Measurements from ENCODE around the gene TRABD.

DNA sequence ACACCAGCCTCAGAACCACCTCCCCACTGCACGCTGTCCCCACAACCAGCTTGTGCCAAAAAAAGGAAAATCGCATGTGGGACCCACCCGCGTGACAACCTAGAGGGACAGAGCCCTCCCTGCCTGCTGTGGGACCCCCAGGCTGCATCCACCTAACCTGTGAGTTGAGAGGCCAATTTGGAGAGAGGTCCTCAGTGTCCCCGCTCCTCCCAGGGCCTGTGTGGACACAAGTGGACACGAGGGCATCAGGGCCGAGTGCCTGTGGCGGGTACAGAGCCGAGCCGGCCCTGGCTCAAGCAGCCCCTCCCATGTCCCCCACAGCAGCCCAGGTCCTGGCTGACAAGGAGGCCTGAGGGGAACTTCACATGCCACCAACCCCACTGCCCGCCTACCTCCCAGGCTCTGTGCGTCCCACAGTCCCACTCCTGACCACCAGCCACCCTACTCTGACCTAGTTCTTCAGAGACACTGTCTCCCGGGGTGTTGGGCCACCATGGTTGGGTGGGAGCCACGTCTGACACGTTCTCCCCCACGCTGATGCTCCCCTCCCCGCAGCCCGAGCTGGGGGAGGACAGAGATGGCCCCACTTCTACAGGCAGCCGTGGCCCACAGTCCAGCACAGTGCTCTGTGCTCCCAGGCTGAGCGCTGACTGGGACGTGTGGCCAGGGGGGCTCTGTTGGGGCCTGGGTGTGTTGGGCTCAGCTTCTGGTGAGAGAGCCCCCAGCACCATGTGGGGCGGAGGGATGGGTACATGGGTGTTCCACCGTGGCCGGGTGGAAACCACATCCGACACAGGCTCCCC is 34.3 kb downstream of the TRABD start:
- no peak for TF ChIP-seq CTCF (optimal IDR thresholded peaks at IDR 0.05 in 1 of 3, IDR thresholded peaks at IDR 0.05 in 1 of 3, conservative IDR thresholded peaks at IDR 0.05 in 1 of 3; ENCODE audit: extremely low read depth in 1 of 3, insufficient read depth in 2 of 3, low read length in 3 of 3)
- TF ChIP-seq EZH2 (IDR thresholded peaks at IDR 0.05; ENCODE audit: low read length): no peak

Measured in keratinocyte (primary cell).